NK-92 (cell line): ENCODE results near the gene OTUB1.

Source experiments
- DNase-seq: peaks from one replicate; lab custom pipeline; 2025; ENCODE audit not compliant: unreplicated experiment; lab: John Stamatoyannopoulos, UW

Gene OTUB1

DNA sequence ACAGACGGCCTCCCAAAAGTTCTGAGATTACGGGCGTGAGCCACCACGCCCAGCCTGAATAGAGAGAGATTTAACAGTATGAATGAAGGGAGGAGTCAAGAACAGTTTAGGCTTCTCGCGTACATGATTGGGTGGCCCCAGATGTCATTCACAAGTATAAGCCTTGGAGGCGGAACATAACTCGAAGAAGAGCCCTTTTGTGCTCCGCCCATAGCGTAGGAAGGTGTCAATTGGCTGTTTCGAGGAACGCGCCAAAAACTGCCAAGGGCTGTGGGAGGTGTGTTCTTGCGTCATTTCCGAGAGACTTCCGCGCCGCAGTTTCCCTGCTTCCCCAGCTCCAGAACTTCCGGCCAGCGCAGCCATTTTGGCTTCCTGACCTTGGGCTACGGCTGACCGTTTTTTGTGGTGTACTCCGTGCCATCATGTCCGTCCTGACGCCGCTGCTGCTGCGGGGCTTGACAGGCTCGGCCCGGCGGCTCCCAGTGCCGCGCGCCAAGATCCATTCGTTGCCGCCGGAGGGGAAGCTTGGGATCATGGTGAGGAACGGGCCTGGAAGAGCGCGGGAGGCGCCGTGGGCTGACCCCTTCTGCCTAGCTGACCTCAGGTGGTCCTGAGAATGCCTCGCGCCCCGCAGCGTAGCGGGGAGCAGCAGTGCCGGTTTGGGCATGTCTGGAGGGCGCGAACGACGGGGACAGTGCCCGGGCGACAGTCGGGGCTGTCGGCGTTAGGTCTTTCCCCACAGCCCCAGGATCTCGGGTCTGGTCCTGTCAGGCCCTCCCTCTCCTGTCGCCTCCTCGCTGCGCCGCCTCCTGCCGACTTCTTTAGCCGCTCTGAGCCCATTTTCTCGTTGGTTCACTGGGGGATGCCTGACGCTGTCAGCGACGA, 11.7 kb upstream of the OTUB1 start, which contains the start of gene COX8A:
COX8A (plus strand) TSS at position 362 of the 885 bp plus-strand sequence; CDS start at position 423, 61 bp downstream.
- peak; percentile 81 for DNase-seq

DNA sequence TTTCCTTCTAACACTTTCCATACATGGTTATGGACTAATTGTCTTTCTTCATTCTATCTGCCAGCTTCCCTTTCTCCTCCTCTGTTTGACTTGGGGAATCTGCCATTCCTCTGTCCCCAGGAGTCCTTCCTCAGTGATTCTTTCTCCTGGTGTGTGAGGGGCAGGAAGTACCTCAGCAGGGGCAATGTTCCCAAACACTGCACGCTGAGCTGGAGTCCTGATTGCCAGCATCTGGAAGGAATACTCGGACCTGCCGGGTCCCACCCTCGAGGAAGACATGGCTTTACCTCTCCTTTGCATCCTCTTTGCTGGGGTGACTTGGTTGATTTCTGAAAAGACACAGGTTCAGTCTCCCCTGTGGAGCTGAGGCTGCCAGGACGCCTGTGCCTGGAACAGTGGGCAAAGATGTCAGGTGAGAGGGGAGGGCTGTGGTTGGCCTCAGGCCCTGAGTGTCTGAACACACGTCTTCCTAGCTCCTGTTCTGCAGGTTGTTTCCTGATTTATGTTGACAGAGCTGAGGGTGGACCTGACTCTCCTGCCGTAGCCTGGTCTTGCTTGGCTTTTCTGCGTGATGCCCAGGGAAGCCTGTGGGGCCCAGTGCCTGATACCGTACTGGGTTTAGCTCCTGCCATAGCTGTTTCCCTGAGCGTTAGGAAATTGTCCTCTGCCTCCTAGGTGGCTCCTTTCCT, 7.5 kb upstream of the OTUB1 start:
- no peak for DNase-seq

DNA sequence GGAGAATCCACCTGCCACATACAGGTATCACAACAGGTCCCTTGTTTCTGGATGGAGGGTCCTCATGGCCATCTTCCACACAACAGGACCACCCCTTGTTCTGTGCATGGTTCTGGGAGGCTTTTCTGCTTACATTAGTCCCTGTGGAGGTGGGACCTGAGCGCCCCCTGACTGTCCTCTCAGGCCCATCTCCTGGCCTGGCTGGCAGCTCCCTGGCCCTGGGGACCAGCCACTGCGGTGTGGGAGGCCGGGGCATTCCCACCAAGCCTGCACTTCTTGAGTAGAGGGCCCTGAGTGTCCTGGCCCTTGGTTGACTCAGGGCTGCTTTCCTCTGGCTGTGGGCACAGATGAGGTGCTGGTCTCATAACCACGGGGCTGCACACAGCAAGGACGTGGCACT, 6.8 kb upstream of the OTUB1 start:
- DNase-seq, result no peak

DNA sequence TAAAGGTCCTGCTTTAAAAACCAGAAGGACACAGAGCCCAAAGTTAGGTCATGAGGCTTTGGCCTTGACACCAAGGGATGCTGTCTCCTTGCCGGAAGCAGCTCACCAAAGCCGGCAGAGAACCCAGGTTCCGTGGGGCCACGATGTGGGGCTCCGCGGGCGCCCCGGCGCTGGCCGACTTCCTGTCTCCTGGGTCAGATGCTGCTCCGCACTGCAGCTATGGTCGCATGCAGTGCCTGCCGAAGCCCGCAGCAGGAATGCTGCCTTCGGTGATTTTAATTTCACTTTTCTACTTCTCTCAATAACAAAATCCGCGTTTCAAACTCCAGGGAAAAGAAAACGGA, 454 bp upstream of the OTUB1 start:
- DNase-seq, result no peak

DNA sequence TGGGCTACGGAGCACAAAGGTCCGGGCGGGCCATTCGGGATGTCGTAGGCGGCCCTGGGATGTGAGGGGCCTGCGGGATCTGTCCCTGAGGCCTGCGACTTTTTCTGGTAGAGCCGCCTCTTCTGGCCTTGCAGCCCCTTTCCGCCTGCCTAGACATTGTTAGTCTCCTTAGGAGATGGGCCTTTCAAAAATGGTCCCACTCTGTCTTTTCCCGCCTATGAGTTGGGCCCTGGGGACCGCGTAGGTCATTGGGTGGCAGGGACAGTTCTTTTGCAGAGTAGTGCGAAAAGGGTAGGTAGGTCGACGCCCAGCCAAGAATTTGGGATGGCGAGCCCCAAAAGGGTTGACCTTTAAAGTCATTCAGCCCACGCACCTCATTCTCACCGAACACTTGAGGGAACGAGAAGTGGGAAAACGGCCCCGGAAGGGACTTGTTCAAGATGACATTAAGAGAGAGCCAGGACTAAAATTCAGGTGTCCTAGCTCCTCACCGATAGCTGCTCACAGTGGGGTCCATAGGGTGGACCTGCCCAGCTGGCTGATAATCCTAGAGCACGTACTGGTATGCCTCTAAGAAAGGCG, 785 bp downstream of the OTUB1 start:
- no peak for DNase-seq

DNA sequence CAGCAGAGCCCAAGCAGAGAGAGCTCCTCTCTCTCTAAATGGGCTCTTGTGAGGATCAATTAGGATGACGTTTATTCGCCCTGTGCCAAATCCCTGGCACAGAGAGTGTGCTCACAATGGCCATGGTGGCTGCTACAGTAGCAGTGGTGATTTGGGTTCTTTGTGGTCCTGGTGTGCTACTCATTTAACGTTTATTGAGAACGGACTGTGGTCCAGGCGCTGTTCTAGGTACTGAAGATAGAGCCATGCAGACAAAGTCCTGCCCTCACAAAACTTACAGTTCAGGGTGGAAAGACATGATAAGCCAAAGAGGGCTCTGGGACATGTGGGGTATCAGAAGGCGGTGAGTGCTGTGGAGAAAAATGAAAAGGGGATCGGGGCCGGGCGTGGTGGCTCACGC, 5.3 kb downstream of the OTUB1 start:
- no peak for DNase-seq

DNA sequence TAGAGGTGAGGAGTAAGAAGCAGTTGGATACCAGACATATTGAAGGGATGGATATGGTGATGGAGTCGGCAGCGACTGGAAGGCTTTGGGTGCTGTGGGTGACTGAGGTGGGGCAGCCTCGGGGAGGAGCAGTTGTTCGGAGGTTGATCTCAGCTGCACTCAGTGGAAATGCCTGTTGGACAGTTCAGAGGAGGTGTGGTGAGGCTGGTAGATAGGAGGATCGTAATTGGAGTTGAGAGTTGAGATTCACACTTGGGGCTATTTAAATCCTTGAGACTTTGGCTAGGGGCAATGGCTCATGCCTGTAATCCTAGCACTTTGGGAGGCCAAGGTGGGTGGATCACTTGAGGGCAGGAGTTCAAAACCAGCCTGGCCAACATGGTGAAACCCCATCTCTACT, 6.9 kb downstream of the OTUB1 start:
- no peak for DNase-seq

DNA sequence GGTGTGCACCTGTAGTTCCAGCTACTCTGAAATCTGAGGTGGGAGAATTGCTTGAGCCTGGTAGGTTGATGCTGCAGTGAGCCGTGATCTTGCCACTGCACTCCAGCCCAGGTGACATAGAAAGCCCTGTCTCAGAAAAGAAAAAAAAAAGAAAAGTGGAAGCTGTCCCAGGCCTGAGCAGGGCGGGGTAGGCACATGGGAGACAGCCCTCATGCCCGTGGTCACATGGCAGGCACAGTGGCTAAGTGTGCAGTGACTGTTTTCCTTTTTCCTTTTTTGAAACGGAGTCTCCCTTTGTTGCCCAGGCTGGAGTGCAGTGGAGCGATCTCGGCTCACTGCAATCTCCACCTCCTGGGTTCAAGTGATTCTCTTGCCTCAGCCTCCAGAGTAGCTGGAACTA, 7.8 kb downstream of the OTUB1 start:
- no peak for DNase-seq

DNA sequence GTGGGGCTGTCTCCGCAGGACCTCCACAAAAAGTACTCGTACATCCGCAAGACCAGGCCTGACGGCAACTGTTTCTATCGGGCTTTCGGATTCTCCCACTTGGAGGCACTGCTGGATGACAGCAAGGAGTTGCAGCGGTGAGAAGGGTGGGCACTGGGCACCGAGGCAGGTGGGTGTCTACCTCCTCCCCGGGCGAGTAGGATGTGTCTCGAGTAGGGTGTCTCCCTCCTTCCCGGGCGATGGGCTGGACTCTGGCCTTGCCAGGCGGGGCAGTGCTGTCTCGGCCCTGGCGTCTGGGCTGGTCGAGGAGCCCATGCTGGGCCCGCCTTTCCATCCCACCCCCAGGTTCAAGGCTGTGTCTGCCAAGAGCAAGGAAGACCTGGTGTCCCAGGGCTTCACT, 10.3 kb downstream of the OTUB1 start:
- DNase-seq, result no peak

DNA sequence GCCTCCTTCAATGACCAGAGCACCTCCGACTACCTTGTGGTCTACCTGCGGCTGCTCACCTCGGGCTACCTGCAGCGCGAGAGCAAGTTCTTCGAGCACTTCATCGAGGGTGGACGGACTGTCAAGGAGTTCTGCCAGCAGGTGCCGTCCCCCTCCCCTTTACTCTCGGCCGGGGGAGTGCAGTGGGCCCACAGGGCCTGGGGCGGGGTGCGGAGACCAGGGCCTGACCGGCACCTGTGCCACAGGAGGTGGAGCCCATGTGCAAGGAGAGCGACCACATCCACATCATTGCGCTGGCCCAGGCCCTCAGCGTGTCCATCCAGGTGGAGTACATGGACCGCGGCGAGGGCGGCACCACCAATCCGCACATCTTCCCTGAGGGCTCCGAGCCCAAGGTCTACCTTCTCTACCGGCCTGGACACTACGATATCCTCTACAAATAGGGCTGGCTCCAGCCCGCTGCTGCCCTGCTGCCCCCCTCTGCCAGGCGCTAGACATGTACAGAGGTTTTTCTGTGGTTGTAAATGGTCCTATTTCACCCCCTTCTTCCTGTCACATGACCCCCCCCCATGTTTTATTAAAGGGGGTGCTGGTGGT, 11.0 kb downstream of the OTUB1 start:
- no peak for DNase-seq

DNA sequence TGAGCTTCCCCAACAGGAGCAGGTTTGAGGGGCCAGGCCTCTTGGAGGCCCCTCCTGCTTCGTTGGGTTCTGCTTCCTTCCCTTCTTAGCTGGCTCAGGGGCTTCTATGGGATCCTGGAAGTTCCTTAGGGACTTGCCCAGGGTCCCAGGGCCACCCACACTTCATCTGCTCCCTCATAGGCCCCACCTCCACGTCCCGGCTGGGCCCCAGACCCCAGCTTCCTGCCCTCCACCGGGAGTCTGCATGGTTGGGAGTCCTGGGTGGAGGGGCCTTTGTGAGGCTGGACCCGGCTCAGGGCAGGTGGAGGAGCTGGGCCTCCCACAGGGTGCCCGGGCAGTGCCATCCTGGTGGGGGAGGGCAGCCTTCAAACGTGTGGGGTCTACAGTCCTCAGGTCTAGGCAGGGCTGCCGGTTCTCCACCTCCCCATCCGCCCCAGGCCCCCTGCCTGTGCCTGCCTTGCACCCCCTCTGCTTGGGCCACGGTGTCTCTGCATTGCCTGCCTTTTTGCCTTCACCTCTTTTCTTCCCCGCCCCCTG, 11.6 kb downstream of the OTUB1 start:
- no peak for DNase-seq

DNA sequence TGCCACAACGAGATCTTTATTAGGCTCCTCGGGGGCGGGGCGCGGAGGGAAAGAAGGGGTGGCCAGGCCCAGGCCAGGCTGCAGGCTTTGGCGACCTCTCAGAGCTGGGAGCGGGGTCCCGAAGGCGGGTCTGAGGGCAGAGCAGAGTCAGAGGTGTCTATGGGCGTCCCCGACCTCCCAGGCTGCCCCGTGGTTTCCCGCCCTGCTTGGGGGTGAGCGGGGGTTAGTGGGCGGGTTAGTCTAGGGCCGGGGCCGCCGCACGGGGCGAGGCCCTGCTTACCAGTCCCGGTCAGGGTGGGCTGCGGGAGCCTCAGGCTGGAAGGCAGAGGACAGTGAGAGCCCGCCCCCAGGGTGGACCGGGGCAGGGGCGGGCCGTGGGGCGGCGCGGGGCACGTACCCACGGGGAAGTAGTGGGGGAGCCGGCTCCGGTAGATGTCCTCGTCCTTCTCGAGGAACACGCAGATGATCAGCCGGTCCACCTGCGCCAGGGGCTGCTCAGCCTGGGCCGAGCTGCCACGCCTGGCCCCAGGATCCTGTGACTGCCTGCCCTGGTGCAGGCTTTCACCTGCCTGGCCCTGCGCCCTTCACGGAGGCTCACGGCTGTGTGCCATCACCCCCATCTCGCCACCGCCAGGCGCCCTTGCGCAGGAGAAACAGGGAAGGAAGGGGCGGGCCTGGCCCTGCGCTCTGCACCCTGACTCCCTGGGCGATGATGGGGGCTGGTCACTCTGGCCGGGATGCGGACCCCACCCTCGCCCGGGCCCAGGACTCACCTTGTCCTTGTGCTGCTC, 12.5 kb downstream of the OTUB1 start:
- no peak for DNase-seq

DNA sequence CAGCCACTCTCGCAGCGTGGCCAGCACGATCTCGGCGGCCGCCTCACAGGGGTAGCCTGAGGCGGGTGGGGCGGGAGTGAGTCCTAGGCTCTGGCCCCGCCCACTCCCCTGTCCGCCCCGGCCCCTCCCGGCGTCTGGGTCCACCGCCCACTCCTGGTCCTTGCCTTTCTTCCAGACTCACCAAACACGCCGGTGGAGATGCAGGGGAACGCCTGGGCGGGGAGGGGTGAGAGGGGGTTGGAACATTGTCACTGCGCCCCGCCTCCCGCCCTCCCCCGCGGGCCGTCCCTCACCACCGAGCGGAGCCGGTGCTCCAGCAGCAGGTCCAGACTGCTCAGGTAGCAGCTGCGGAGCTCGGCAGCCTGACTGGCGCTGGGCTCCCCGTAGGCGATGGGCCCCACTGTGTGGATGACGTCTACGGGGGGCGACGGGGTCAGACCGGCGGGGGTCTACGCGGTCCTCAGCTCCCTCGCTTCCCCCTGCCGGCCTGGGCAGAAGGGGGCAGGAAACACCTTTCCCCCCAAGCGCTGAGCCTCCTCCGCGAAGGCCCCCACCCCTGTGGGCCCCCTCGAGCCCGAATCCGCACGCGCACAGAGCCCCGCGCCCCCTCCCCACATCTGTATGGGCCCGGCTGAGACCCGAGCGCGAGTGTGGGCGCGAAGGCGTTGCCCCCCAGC, 13.2 kb downstream of the OTUB1 start:
- DNase-seq, result no peak

DNA sequence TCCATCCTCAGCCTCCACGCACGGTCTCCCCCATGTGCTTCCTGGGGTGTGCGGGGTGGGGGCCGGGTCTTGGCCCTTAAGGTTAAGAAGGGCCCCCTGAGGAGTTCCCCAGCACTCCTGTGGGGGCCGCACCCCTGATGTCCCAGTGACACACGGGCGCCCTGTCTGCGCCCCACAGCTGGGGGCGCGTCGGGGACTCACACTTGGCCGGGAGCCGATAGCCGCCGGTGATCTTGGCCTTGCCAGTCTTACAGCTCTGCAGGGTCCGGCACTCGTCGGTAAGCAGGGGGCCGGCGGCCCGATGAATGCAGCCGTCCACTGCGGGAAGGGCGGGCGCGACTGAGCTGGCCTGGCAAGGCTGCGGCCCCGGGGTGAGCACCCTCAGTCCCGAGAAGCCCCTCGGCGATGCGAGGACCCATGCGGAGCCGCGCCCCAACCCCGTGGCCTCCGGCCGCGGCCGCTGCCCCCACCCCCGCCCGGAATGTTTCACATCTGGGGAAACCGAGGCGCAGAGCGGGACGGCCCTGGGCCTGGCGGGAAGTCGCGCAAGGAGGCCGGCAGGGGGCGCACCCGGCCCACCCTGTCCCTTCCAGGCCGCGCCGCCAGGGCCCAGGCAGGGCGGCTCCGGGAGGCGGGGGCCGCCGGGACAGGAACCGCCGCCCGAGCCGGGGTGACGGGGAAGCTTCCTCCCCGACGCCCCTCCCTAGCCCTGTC, 13.9 kb downstream of the OTUB1 start:
- DNase-seq, result no peak

DNA sequence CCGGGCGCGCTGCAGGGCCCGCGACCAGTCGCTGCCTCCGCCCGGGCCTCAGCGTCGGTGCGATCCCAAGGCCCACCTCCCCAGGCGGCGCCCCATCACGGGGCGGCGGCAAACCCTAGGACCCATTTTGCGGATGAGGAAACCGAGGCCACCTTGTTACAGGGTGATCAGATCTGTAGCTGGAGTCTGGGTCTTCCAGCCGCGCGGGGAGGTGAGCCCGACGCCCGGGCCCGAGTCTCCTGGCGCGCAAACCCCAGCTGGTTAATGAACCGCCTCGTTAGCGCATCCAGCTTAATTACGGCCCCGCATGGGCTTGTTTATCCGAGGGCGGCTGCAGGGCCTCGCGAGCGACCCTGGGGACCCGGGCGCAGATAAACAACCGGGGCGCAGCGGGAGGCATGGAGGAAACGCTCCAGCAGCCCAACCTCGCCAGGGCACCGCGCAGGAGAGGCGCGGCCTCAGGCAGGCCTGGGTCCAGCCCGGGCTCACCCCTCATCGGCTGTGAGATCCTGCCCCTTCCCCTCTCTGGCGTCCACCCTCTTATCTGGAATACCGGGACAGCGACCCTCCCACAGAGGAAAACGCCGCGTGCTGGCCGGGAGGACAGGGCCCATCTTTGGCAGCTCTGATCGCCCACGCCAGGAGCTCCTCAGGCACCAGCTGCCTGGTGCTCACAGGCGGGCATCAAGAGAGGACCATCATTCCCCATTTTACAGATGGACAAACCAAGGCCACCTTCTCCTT, 14.7 kb downstream of the OTUB1 start:
- DNase-seq, result no peak

DNA sequence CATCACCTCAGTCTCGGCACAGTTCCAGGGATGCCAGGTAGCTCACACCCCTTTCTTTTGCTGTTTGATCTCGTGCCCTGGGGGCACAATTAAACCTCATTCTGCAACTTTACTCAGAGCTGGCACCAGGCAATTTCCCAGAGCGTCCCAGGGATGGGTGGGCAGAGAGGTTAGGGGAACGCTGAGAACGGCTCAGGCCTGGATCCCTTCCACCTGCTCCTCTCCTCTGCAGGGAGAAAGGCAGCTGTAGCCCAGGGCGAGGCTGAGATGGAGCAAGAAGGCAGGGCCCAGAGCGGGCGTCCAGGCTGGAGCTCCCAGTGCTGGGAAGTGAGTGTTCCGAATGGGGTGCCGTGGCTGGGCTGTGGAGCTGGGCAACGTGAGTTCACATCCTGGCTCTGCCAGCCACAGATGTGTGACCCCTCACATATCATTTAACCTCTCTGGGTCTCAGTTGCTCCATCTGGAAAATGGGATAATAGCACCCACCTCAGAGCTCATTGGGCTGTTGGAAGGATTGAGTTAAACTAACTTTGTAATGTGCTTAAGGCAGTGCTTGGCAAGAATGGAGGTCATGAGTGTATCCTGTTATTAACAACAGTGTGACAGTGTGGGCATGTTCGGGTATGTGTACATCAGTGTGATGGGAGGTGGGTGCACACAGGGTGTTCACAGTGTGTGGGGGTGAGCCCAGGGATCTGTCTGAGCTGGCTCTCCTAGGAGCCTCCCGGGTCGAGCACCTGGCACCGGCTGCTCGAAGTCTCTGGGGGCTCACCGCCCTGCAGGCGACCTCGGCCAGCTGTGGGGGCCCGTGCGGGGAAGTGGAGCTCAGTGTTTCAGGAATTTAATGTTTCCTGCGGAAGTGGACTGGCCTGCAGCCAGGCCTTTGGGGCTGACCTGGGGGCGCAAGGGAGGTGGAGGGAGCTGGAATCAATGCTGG, 15.5 kb downstream of the OTUB1 start:
- no peak for DNase-seq

DNA sequence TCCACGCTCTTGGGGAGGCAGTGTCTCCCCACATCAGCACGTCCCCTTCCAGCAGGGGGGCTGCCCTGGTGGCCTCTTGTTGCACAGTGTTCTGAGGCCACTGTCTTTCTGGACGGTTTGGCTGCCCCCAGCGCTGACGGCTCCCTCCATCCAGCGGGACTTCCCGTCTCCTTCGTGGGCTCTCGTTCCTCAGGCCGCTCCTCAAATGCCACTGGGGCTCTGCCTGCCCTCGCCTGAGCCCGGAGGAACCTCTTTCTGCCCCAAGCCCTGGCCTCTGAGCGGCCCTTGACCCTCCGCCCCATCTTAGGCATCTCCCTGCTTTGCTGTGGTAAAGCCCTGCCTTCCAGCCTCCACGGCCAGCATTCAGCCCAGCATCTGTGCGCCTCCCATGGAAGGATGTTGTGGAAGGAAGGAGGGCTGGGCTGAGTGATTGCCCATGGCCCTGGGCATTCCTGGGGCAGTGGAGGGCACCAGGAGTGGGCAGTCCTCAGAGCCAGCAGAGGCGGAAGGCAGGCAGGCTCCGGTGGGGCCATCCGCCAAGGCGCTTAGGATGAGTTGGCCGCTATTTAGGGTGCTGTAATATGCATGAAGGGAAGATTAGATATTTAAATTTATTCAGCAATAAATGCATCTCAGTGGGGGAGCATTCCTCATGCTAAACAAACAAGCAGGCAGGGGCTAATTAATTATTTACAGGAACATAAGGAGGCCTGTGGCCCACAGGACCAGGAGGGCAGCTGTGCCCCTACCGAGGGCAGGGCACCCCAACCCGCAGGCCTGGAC, 17.8 kb downstream of the OTUB1 start:
- no peak for DNase-seq
